NCI-H526 treated with DMSO at 0.1 percent for 48 hours (cell line): ENCODE data around the gene IQSEC1.

Experiments
- DNase-seq: peaks from one replicate; lab custom pipeline; 2025; lab: John Stamatoyannopoulos, UW

Gene IQSEC1

GRCh38 chr3:13073326-13074005, at the start of gene IQSEC1:
Gene IQSEC1, minus strand, starts transcription at chr3:13073429. Its CDS starts 415 bp downstream, at chr3:13073014.
- no peak for DNase-seq

DNA sequence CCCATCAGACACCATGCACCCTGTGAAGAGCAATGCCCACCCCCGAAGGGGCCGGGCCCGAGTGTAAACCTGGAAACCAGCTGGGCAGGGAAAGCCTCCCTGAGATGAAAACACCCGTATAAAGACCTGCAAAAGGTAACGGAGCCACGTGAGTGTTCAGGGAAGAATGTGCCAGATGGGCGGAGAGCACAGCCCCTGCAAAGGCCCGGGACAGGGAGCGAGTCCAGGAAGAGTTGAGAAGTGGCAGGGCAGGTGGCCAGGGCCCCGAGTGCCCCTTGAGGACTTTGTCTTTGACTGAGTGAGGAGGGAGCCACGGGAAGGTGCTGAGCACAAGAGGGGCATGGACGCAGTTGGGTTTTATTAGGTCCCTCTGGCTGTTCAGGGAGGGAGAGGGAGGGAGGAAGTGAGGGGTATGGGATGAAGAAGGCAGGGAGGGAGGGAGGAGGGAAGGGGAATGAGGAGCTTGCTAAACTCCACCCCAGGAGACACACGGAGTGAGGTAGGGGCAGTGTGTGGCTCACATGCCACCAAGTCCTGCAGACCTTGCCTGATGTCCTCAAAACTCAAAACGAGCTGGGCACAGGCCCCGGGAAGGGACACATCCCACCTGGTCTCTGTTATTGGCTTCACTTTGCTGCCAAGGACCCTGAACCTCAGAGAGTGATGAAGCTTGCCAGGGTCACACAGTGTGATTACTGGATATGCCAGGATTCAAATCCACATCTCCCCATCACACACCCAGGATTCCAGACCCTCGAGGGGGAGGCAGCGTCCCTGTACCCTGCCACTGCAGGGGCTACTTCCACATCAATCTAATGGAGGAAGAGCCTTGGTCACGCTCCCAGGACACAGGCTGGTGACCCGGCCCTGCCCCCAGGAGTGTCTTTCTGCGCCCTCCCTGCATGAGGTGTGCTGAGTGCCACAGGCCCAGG, 49.1 kb upstream of the IQSEC1 start:
- no peak for DNase-seq

DNA sequence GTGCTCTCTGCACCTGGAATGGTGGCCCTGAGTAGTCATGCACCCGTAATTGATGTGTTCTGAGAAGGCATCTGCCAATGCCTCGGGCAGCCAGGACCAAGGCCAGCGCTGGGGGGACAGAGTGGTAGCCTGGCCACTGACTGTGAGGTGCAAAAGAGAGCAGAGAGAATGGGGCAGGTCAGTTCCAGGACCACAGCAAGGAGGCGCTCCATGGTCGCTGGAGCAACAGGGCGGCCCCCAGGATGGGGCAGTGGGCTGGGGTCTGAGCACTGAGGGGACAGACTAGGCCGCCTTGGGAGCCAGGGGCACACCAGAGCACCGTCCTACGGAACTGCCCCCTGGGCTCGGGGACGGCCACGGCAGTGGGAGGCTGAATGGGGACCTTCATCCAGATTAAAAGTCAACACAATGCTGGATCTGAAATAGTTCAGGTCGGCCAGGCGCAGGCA, 48.3 kb upstream of the IQSEC1 start:
- DNase-seq, result no peak

GRCh38 chr3:13120928-13121552, 47.8 kb upstream of the IQSEC1 start:
- DNase-seq, result no peak

DNA sequence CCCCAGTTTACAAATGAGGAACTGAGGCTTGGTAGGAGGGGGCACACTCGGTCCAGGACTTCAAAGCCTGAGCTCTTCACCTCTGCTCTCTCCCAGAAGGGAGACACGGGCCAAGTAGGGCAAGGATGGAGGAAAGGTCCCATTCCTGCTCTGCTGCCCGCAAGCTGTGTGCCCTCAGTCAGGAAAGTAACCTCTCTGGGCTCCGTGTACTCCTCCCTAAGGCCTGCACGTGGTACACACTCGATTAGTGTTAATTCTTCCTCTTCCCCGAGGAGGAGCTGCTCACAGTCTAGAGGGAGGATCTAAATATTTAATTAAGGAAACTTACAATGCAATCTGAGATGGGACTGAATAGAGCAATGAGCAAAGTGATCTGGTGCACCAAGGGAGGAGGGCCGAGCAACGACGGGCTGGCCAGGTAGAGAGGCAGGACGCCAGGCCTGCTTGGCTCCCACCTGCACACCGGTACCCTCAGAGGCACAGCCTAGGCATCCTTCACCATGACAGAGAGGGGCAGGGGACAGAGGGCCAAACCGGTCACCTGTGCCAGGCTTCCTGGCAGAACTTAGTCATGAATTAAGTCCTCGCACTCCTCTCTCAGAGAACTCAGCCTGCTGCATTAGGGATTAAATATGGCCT, 47.2 kb upstream of the IQSEC1 start:
- DNase-seq, result no peak

- no peak for DNase-seq
Observed at GRCh38 chr3:13119471-13120220, 46.4 kb upstream of the IQSEC1 start.

- no peak for DNase-seq
Observed at GRCh38 chr3:13116426-13116825, 43.2 kb upstream of the IQSEC1 start.

GRCh38 chr3:13115991-13116390, 42.8 kb upstream of the IQSEC1 start:
- no peak for DNase-seq

GRCh38 chr3:13115576-13115910, 42.3 kb upstream of the IQSEC1 start:
- DNase-seq, result no peak

DNA sequence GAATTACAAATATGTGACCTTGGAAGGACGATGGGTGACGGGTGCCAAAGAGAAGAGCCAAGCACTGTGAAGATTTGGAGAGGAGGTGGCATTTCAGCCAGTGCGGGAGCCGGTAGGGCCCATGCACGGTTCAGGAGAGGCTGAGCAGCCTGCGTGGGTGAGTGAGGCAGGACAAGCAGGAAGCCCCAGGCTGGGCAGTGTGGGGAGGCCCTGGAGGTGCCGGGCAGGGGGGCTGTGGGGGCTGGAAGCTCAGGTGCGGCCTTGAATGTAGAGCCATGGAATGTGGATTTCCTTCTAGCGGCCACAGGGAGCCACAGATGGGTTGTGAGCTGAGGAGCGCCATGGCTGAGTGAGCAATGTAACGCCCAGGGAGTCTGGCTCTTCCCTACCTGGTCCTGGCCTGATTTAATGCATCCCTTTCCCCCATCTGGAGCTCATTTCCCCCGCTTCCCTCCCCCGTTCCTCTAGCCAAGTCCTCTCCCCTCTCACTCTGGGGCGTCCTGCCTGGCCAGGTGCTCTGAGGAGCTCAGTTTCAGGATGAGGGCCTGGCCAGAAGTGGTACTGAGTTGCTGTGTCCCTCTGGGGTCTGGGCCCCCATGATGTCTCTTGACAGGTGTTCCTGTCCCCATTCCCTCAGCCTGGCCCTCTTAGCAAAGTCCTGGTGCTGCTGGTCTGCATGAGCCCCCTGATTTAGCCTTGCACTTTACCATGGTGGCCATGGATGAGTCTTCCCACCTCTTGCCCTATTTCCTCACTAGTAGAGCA, 41.8 kb upstream of the IQSEC1 start:
- DNase-seq, result no peak

- no peak for DNase-seq
Observed at GRCh38 chr3:13113346-13114330, 40.4 kb upstream of the IQSEC1 start.

DNA sequence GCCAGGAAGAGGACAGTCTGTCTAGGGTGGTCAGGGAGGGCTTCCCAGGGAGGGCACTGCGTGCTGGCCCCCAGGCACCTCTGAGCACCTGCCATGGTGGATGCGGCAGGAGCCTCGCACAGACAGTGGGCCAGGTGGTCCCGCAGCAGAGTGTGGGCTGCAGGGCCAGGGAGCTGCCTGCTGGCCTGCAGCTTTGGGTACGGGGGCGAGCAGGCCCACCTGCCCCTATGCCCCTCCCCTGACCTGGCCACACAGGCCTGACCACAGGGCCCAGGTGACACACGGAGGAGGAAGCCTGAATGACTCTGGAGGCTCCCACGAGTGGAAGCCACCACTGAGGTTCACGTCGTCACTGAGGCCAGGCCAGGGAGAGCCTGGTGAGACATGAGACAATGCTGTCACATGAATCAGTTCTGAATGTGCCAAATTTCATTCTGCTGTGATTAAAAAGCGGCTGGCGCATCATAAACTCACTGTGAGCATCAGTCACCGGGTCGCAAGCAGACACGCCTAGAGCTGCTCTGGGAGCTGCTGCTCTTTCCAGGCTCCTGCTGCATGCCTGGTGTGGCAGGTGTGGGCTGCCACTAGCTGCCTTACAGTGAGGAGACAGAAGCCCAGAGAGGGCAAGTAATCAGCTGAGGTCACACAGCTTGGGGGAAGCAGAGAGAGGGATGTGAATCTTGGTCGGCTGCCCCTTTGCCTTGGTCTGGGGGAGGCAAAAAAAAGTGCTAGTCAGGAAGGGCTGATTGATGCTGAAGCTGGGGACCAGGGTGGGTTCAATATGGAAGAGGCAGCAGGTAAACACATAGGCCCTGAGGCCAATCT, 39.5 kb upstream of the IQSEC1 start:
- DNase-seq, result no peak

GRCh38 chr3:13111873-13112520, 38.8 kb upstream of the IQSEC1 start:
- DNase-seq, result no peak

DNA sequence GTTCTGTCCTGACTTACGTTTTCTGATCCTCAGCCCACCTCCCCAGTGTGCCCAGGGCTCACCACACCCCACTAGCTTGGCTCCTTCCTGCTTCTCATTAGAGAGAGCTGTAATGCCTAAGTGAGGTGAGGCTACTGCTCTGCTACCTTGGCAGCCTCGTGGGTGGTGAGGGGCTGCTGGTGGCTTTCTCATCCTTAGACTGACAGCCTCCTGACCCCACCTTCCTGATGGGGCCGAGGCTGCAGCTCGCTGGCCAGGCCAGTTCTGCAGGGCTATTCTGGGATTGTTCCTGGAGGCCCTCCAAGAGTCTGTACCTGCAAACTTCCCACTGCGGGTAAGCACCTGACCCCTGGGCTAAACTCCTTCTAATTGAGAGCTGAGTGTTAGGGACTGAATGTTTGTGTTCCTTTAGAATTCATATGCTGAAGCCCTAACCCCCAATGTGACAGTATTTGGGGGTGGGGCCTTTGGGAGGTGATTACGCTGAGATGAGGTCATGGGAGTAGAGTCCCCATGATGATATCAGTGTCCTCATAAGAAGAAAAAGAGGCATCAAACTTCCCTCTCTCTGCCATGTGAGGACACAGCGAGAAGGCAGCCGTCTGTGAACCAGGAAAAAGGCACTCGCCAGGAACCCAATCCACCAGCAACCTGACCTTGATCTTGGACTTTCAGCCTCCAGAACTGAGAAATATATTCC, 38.1 kb upstream of the IQSEC1 start:
- DNase-seq, result no peak

DNA sequence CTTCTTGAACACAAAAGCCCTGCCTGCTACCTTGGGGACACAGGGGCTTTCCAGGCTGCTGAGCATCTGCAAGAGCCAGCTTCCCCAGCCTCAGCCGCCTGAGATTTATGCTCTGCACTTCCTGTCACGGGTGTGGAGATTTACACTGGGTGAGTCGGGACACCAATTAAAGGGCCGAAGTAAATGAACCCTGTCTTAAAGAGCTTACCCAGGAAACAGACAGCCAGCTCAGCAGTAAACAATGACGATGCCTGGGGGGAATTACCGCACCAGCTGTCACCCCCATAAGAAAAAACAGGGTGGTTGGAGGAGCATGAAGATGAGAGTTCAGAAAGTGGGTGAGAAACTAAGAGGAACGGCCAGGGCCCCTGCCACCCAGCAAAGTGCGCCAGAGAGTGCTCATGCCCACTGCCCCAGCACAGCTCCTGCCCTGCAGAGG, 37.5 kb upstream of the IQSEC1 start:
- no peak for DNase-seq

GRCh38 chr3:13109516-13109915, 36.3 kb upstream of the IQSEC1 start:
- no peak for DNase-seq

DNA sequence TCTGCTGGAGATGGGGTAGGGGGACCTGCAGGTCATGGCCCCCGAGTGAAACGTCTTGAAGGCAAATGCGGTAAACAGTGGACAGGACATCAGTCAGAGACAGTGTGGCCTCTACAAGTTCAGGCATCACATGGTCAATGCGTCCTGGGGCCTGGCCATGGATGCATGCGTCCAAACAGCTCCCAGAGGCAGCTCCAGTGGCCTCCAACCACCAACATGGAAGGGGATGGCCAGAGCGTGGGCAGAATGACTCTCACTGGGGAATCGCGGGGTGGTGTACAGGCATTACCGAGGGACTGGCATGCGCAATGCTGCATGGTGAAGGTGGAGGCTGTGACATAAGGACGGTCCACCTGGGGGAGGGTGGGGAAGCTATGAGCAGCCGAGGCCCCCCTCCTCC, 35.6 kb upstream of the IQSEC1 start:
- no peak for DNase-seq

- DNase-seq, result no peak
Observed at GRCh38 chr3:13107661-13108060, 34.4 kb upstream of the IQSEC1 start.
